GM19438 (cell line): ENCODE data around the gene RBM20.
A peak's percentile ranks its signal among the peaks of the same experiment; 100 is the strongest.
"Not testable (repeated sequence)": the region's sequence is repeated elsewhere in the genome, so short reads cannot be mapped to it uniquely, and the experiment has no call there.

Source experiments
- ATAC-seq: cut with Tn5 transposase; IDR thresholded peaks from one replicate; pipeline ENCODE4 v1.9.1; 2021; ENCODE audit warnings: low read depth; ENCODE audit not compliant: unreplicated experiment

The RBM20 gene

DNA sequence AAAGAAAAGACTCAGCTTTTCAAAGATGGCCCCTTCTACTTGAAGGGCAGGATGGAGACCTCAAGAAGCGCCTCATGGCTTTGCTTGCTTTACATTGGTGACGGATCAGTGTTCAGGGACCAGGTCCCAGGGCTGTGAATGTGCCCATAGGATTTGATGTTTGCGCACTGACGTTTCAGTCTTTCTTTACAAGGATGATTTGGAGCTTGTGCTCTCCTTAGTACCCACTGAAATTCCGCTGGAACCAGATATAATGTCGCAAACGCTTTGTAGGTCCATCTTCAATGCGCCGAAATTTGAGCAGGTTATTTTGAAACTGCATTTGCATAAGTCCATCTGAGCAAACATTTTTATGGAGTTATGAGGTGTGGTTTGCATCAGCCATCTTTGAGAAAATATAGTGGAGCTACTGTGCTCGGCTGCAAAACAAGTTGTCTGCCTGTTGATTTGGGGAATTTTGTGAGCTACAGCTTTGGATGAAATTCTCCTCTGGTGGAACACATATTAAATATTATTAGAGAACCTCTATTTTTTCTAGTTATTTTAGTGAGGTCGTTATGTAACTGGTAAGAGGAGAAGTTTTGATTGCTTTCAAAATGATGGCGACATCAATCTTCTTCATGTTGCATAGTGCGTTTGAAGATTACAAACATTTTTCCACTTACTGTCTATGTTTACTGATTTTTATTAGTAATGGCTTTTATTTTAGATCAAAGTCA is 2.4 kb downstream of the RBM20 start:
- ATAC-seq = no peak

- ATAC-seq = no peak
Observed at GRCh38 chr10:110647136-110647430, 2.9 kb downstream of the RBM20 start.

DNA sequence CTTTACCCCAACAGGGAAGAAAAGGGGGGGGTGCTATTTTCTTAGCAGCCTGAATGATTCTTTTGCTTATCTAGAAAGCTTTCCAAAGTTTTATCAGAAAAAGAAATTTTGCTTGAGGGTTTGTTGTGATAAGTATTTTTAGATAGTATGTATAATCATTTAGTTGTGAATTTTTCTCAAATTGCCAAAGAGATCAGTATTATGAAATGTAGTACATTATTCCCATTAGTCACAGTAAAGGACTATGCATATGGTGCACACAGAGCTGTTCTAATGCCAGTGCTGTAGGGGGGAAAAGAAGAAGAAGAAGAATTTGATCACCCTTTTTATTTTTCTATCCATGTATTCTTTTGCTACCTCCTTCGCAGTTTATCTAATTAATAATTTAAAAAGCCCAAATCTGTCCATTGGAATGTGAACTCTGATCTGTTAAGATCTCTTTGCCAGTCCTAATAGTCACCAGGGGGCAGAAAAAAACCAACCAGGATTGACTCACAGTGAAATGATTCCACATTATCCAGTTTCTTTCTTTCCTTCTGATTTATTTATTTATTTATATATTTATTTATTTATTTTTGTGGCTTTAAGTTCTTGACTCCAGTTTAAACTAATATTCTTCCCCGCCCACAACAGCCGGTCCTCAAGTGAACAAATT is 4.7 kb downstream of the RBM20 start:
- ATAC-seq = no peak

- no peak for ATAC-seq
Observed at GRCh38 chr10:110649347-110650264, 5.5 kb downstream of the RBM20 start.

- ATAC-seq = no peak
Observed at GRCh38 chr10:110650265-110650668, 6.1 kb downstream of the RBM20 start.

DNA sequence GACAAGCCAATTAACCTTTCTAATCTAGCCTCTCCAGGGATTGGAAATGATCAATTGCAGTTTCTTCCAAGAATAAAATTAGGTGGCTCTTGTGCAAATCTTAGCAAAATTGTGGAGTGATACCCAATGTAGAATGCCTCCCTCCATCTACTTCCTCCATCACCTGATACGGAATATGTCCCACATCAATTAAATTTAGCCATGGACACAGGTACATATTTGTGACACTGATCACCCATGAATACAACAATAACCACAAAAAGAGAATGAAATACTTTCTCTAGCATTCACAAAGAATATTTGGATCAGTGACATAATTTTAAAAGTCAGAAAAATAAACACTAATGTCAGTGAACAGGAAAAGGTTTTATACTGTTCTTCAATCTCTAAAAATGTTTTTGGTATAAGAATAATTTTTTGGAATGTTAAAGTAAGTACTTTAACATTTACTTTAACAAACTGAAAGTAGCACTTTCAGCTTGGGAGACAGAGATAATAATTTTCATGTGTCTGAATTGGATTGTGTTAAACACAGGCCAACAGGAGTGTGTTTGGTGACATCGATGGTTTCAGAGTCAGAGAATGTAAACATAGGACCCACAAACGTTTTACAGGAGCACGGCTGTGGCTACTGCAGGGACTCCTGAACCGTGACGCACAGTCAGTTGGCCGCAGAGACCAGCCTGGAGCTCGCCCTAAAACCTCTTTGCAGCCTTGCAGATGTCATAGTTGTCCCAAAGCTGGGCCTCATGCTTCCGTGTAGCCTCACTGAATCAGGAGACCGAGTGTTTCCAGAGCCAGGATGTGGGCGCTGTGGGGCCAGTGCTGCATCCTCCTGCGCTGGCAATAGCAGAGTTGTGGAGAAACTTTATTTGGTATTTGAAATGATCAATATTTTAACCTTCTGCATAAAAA is 7.2 kb downstream of the RBM20 start:
- peak; percentile 93 for ATAC-seq

DNA sequence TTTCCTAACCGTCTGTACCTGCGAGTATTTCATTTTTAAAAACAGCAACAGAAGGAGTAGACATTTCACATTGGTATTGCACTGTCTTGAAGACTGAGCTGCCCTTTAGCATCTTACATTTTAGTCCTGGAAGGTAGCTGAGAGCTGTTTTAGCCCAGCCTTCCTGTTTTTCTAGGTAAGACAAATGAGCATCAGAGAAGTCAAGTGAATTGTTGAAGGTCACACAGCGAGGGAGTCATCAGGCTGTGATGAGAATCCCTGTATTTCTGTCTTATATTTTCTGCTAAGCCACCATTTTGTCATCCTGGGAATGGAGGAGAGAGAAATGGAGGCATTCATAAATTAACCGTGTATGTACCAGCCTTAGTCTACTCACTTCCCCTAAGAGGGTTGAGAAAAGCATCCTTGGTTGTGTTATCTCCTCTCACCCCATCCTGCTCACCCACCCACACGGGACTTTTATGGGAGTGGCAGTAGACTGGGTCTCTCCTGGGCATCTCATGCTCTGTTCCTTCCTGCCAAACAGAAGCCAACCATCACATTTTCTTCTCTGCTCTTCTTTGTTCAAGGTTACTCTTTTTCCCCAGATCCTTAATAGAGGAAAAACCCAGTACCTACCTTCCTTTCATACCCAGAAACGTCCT is 8.5 kb downstream of the RBM20 start:
- ATAC-seq = no peak

- ATAC-seq = no peak
Observed at GRCh38 chr10:110655320-110655719, 11.2 kb downstream of the RBM20 start.

- ATAC-seq = no peak
Observed at GRCh38 chr10:110656612-110657011, 12.5 kb downstream of the RBM20 start.

DNA sequence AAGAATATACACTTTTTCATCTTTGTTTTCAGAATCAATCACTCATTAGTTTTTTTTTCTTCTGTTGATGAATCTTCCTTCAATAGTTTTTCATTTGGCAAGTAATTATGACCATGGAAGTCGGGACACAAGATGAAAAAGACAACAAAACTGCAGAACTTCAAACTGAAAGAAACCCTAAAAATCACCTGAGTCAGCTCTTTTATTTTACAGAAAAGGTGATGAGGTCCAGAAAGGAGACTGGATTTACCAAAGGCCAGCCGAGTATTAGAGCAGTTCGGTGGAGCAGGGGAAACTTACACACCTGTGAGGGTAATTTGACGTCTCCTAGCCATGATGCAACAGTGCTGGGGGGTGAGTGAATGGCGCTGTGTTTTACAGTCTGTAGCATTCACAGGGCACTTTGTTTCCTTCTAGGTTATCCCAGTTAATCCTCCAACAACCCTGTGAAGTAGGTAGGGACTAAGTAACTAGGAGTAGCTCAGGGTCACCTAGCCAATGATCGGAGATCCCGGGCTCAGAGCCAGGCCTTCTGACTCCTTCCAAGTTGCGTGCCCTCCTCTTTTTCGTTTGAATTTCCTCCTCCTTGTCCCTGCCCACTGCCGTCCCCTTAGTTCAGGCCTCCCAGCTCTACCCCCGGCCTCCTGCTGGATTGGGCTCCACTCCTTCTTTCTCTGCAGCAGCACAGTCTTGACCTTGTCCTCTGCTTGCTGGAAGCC is 14.0 kb downstream of the RBM20 start:
- ATAC-seq = no peak

GRCh38 chr10:110659558-110659957 is 15.4 kb downstream of the RBM20 start:
- ATAC-seq = no peak

- ATAC-seq = not testable (repeated sequence)
Observed at GRCh38 chr10:110660289-110660688, 16.2 kb downstream of the RBM20 start.

- ATAC-seq = no peak
Observed at GRCh38 chr10:110661292-110661691, 17.2 kb downstream of the RBM20 start.

GRCh38 chr10:110664483-110665420 is 20.6 kb downstream of the RBM20 start:
- ATAC-seq = no peak

GRCh38 chr10:110666259-110666658 is 22.1 kb downstream of the RBM20 start:
- not testable (repeated sequence) for ATAC-seq

DNA sequence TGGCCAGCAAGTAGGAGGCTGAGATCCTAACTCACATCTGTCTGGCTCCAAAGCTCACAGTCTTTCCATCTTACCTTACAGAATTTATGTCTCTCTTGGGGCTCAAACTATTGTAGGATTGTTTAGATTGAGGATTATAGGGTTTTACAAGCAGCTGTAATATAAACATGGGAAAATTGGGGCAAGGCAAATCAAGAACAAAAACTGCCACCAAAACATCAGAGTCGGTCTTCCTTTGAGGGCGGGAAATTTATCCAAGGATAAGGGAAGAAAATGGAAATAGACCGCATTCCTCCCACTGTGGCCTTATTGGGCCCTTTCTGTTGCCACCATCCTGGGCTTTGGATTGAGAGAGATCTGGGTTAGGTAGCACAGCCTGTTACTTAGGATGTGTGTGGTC is 22.5 kb downstream of the RBM20 start:
- ATAC-seq = no peak

DNA sequence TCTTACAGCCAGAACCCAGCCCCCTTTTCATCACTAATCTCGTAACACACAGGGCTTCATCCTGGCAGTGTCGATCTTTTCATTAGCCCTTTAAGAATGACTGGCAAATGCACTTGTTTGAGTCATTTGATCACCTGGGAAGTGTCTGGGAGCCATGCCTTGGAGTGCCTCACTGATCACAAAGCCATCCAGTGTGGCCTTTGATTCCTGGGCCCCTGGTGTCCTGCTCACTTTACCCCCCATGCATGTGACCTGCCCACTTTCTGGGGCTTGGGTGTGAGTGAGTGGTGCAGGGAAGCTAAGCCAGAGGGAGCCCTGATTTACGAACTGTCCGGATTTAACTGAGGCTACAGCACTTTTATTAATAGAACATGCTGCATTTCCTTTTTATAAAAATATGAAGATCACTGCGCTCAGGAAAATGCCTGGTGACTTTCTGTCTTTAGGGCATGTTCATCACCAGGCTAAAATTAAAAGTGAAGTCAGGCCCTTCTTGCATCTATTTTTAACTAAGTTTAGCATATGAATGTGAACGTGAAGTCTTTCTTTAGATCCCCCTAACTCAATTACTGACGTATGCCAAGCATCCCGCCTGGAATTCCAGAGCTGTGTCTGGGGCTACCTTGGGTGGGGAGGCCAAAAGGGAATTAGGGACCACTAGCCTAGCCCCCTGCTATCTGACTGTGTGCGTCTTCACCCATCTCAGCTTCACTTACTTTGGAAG is 23.6 kb downstream of the RBM20 start:
- ATAC-seq = no peak

DNA sequence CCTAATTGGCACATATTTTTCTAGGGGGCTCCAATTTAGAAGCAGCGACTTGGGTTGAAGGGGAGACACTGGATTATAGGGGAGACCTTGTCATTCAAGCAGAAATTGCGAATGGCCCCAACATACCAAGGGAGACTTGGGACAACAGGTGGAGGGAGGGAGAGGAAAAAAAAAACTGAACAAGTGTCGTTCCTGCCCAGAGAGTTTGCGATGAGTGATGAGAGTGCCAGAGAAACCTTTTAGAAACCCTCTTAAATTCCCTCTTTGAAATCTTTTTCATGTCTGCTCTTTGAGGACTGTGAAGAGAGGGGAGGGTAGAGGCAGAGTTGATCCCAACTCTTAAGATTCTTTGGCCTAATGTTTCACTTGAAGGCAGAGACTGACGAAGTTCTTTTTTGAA is 24.3 kb downstream of the RBM20 start:
- no peak for ATAC-seq
